Measurements from ENCODE around the gene TFDP2.

DNA sequence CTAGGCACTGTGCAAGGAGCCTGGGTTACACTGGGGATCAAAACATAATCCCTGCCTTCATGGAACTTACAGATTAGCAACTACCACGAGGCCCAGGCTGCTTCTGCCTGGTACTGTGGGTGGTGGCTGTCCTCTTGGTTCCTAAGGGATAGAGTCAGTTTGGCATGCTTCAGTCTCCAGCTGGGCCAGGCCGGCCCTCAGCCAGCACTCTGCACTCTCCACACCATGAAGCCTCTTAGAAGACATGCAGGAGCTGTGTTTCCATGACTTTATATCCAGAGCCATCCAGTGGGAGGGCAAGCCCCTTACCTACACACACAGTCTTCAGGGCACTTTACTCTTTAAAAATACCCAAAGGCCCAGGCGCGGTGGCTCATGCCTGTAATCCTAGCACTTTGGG lies 218.5 kb downstream of the TFDP2 start:
- no peak for TF ChIP-seq POLR2A (IDR thresholded peaks at IDR 0.05)
- TF ChIP-seq, protein P1, sequence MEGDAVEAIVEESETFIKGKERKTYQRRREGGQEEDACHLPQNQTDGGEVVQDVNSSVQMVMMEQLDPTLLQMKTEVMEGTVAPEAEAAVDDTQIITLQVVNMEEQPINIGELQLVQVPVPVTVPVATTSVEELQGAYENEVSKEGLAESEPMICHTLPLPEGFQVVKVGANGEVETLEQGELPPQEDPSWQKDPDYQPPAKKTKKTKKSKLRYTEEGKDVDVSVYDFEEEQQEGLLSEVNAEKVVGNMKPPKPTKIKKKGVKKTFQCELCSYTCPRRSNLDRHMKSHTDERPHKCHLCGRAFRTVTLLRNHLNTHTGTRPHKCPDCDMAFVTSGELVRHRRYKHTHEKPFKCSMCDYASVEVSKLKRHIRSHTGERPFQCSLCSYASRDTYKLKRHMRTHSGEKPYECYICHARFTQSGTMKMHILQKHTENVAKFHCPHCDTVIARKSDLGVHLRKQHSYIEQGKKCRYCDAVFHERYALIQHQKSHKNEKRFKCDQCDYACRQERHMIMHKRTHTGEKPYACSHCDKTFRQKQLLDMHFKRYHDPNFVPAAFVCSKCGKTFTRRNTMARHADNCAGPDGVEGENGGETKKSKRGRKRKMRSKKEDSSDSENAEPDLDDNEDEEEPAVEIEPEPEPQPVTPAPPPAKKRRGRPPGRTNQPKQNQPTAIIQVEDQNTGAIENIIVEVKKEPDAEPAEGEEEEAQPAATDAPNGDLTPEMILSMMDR (IDR thresholded peaks at IDR 0.05), result no peak
